ENCODE data around the gene PIGX.

Gene PIGX

GRCh38 chr3:196763179-196763578 is 51.0 kb downstream of the PIGX start:
- no peak for DNase-seq

DNA sequence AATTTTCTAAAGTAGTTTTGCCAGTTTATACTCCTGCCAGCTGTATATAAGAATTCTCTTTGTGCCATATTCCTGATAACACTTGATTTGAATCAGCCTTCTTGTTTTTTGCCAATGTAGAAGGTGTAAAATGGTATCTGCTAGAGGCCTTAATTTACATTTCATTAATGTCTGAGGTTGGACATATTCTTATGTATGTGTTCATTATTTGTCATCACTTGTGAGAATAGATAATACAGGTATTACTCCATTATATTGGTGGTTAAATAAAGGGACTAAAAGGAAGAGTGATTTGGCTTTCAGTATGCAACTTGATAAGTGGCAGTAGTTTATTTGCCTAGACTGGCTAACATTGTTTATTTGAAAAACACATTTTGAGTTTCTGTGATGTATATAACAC is 53.3 kb downstream of the PIGX start:
- no peak for DNase-seq

DNA sequence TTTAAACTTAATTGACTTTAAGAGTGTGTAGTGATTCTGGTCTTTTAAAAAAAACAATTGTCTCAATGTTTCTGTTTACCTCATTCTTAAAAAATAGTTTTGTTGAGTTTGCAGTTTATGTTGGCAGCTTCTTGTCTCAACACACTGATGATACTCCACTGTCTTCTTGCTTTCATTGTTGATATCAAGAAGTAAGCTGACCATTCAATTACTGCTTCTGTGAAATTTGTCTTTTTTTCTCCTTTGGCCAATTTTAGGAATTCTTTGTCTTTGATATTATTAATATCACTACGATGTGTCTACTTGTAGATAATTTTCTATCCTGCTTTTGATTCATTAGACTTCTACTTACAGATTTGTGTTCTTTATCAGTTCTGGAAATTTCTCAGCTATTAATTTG is 58.9 kb downstream of the PIGX start:
- DNase-seq: no peak

DNA sequence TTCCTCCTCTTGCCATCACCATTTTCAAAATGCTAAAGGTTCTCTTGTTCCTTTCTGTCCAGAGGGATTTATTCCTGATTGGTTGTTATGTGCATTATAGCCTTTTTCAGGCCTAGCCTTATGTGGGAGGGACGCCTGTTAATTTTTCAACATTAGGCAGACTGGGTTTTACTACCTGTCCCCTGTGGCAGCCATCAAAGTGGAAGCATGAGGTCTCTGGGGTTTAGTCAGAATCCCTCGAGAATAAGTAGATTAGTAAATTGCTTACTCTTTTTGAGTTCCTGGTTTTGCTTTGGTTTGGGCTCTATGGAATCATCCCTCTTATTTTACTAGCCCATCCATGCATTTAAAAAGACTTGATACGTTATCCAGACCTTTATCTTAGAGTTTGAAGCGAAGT is 59.9 kb downstream of the PIGX start:
- no peak for DNase-seq

- DNase-seq: no peak
Observed at GRCh38 chr3:196772897-196773296, 60.7 kb downstream of the PIGX start.

GRCh38 chr3:196774191-196774820 is 62.1 kb downstream of the PIGX start:
- no peak for DNase-seq

DNA sequence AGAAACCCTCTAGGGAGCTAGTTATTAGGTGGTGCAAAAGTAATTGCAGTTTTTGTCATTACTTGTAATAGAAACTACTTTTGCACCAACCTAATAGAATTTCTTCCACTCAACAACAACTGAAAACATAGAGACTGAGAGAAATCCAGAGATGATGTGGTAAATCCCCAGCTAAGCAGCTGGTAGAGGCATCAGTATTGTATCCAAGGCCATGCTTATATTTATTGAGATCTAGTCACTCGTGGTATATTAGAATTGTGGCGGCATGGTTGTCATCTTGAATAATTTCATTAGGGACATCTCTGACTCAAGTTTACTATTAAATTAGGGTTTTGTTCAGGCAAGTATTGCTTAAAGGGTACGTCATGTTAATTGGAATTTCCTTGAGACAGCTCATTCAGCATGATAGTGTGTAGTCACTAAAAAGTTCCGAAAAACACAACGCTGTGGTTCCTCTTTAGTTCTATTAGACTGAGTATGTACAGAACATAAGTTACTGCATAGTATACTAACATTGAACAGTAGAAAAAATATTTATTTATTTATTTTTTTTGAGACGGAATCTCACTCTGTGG is 62.8 kb downstream of the PIGX start:
- DNase-seq: no peak

GRCh38 chr3:196775938-196776337 is 63.8 kb downstream of the PIGX start:
- DNase-seq: no peak

GRCh38 chr3:196777836-196778235 is 65.7 kb downstream of the PIGX start:
- DNase-seq: no peak

DNA sequence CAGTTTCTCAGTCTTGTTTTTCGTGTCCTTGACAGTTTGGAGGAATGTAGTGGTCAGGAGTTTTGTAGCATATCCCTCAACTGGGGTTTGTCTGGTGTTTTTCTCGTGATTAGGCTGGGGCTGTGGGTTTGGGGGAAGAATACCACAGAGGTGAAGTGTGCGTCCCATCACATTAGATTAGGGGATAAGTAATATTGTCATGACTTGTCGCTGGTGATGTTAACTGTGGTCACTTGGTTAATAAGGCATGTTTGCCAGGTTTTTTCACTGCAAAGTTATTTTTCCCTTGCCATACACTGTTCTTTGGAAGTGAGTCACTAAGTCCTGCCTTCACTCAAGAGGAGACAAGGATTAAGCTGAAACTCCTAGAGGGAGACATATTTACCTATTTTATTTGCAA is 66.6 kb downstream of the PIGX start:
- DNase-seq: no peak

DNA sequence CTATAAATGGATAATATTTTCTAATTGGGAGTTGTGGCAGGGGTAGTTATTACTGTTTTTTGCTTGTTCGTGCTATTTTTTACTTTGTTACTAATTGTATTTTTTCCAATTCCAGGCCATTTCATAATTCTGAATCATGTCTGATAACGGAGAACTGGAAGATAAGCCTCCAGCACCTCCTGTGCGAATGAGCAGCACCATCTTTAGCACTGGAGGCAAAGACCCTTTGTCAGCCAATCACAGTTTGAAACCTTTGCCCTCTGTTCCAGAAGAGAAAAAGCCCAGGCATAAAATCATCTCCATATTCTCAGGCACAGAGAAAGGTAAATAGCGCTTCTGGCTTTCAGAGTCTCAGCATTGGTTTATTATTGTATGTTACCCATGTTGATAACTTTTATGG is 70.3 kb downstream of the PIGX start:
- no peak for DNase-seq

All from CD4-positive, alpha-beta T cell treated with Interleukin-15 for 1 hour (primary cell).